Parathyroid adenoma (tissue), 2 donors: ENCODE data around the gene CCL18.

Source experiments
- H2AFZ ChIP-seq: fragments of 300-600 bp; sonication (generic); one replicate; pipeline ENCODE4 v1.7.0; 2017; ENCODE audit warnings: antibody characterized with exemption, mild to moderate bottlenecking
- H3K27ac ChIP-seq: fragments of 300-600 bp; sonication (generic); one replicate; pipeline ENCODE4 v1.7.0; 2017
- H3K27me3 ChIP-seq: fragments of 300-600 bp; sonication (generic); one replicate; pipeline ENCODE4 v1.7.0; 2017; ENCODE audit warnings: low read length; ENCODE audit not compliant: control insufficient read depth, insufficient read depth
- H3K36me3 ChIP-seq: fragments of 300-600 bp; sonication (generic); one replicate; pipeline ENCODE4 v1.7.0; 2017; ENCODE audit warnings: low read length; ENCODE audit not compliant: control insufficient read depth, insufficient read depth
- H3K4me1 ChIP-seq: fragments of 300-600 bp; sonication (generic); one replicate; pipeline ENCODE4 v1.7.0; 2017; ENCODE audit warnings: control low read depth
- H3K4me2 ChIP-seq: fragments of 300-600 bp; sonication (generic); one replicate; pipeline ENCODE4 v1.7.0; 2017; ENCODE audit warnings: low read length
- H3K4me3 ChIP-seq: fragments of 300-600 bp; sonication (generic); one replicate; pipeline ENCODE4 v1.7.0; 2017; ENCODE audit warnings: low read depth, low read length
- H3K79me2 ChIP-seq: fragments of 300-600 bp; sonication (generic); one replicate; pipeline ENCODE4 v1.7.0; 2017; ENCODE audit warnings: control low read depth
- H3K9ac ChIP-seq: fragments of 300-600 bp; sonication (generic); one replicate; pipeline ENCODE4 v1.7.0; 2017; ENCODE audit warnings: mild to moderate bottlenecking
- H3K9me3 ChIP-seq: fragments of 300-600 bp; sonication (generic); one replicate; pipeline ENCODE4 v1.7.0; 2017; ENCODE audit warnings: low read length; ENCODE audit not compliant: control insufficient read depth
- TF ChIP-seq, protein P1 (sequence below): fragments of 300-600 bp; sonication (generic); IDR thresholded peaks from one replicate; pipeline ENCODE4 v1.7.0; 2017; ENCODE audit warnings: antibody characterized with exemption, mild to moderate bottlenecking
- donor health status: primary hyperparathyroidism.

The CCL18 gene

DNA sequence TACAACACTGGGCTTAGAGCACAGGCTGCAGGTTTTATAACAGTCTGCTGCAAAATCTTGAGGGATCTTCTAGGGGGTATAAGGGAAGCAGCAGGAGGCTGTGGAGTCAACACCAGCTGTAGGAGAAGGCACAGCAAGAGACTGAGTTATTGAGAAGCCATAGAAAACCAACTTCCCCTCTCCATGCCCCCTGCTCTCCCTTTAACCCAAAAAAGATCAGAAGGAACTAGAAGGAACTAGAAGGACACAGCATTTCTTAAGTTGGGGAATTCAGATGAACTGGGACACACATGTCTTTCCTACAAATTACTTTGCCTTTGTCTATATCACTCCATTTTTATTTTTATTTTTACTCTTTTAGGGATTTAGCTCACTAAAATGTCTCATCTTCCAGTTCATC lies 6.2 kb upstream of the CCL18 start:
- H3K36me3 ChIP-seq: no peaks in the 10 kb centered on the region
- H3K4me1 ChIP-seq: no peaks in the 10 kb centered on the region
- H2AFZ ChIP-seq: no peak overlapping the region
- H3K4me3 ChIP-seq: no peak overlapping the region
- H3K9ac ChIP-seq: no peak overlapping the region
- H3K4me2 ChIP-seq: no peak overlapping the region
- H3K27me3 ChIP-seq: no peaks in the 10 kb centered on the region
- no peaks in the 10 kb centered on the region for H3K9me3 ChIP-seq
- TF ChIP-seq, protein P1, sequence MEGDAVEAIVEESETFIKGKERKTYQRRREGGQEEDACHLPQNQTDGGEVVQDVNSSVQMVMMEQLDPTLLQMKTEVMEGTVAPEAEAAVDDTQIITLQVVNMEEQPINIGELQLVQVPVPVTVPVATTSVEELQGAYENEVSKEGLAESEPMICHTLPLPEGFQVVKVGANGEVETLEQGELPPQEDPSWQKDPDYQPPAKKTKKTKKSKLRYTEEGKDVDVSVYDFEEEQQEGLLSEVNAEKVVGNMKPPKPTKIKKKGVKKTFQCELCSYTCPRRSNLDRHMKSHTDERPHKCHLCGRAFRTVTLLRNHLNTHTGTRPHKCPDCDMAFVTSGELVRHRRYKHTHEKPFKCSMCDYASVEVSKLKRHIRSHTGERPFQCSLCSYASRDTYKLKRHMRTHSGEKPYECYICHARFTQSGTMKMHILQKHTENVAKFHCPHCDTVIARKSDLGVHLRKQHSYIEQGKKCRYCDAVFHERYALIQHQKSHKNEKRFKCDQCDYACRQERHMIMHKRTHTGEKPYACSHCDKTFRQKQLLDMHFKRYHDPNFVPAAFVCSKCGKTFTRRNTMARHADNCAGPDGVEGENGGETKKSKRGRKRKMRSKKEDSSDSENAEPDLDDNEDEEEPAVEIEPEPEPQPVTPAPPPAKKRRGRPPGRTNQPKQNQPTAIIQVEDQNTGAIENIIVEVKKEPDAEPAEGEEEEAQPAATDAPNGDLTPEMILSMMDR: no peak
- no peak overlapping the region for H3K27ac ChIP-seq
- H3K79me2 ChIP-seq: no peaks in the 10 kb centered on the region

- H3K9me3 ChIP-seq: no peaks in the 10 kb centered on the region
- H3K27me3 ChIP-seq: no peaks in the 10 kb centered on the region
- H3K9ac ChIP-seq: no peak overlapping the region
- TF ChIP-seq, protein P1: no peak
- H3K27ac ChIP-seq: no peak overlapping the region
- H3K4me2 ChIP-seq: no peak overlapping the region
- H2AFZ ChIP-seq: no peak overlapping the region
- no peaks in the 10 kb centered on the region for H3K79me2 ChIP-seq
- H3K4me3 ChIP-seq: no peak overlapping the region
- H3K36me3 ChIP-seq: no peaks in the 10 kb centered on the region
- no peaks in the 10 kb centered on the region for H3K4me1 ChIP-seq
Measured at GRCh38 chr17:36059406-36059805, 4.7 kb upstream of the CCL18 start.

GRCh38 chr17:36060816-36061215 lies 3.3 kb upstream of the CCL18 start:
- no peak overlapping the region for H3K4me3 ChIP-seq
- no peak overlapping the region for H3K27ac ChIP-seq
- H3K79me2 ChIP-seq: no peaks in the 10 kb centered on the region
- no peaks in the 10 kb centered on the region for H3K27me3 ChIP-seq
- no peaks in the 10 kb centered on the region for H3K36me3 ChIP-seq
- H3K9ac ChIP-seq: no peak overlapping the region
- no peaks in the 10 kb centered on the region for H3K9me3 ChIP-seq
- no peak overlapping the region for H2AFZ ChIP-seq
- TF ChIP-seq, protein P1: no peak
- H3K4me1 ChIP-seq: no peaks in the 10 kb centered on the region
- H3K4me2 ChIP-seq: no peak overlapping the region

GRCh38 chr17:36066365-36066985 lies 2.4 kb downstream of the CCL18 start:
- Histone ChIP-seq H3K9me3 (no peaks in the 10 kb centered on the region), H3K4me3 (no peak overlapping the region), H3K36me3 (no peaks in the 10 kb centered on the region), H3K27ac (no peak overlapping the region), H3K4me2 (no peak overlapping the region), H3K79me2 (no peaks in the 10 kb centered on the region), H3K4me1 (no peaks in the 10 kb centered on the region), H2AFZ (no peak overlapping the region), H3K27me3 (no peaks in the 10 kb centered on the region), H3K9ac (no peak overlapping the region)
- TF ChIP-seq, protein P1: no peak

DNA sequence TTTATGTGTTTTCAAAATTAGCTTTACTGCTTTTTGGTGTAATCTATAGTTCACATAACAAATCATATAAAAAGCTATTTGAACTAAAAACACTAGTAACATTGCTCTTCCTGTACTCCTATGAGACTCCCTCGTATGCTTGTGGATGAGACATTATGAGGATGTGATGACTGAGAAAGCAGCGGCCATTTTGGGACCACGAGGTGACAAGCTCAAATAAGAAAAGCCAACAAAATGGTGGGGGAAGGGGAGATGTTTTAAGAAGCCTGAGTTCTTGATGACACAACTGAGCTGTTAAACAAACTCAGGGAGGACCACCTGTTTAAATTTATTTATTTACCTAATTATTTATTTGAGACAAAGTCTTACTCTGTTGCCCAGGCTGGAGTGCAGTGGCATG lies 4.5 kb downstream of the CCL18 start:
- Histone ChIP-seq H2AFZ (no peak overlapping the region), H3K27me3 (no peaks in the 10 kb centered on the region), H3K79me2 (no peaks in the 10 kb centered on the region), H3K4me3 (no peak overlapping the region), H3K4me1 (no peaks in the 10 kb centered on the region), H3K9me3 (no peaks in the 10 kb centered on the region), H3K4me2 (no peak overlapping the region), H3K36me3 (no peaks in the 10 kb centered on the region), H3K27ac (no peak overlapping the region), H3K9ac (no peak overlapping the region)
- TF ChIP-seq, protein P1: no peak
